Osteocyte (in vitro differentiated cells): Measurements from ENCODE around the gene CLCN3. TPM values are rescaled to one million over a fixed set of nuclear protein-coding genes. Genes with fewer than 3 reads are reported as not detected.

Experiments
- DNase-seq: peaks from one replicate; pipeline ENCODE4 v3.0.0; 2021; ENCODE audit warnings: mixed read lengths; ENCODE audit not compliant: unreplicated experiment; ENCODE audit errors: extremely low spot score
- H3K27ac Mint-ChIP-seq: one replicate; pipeline ENCODE4 v1.8.0; 2021; ENCODE audit warnings: mild to moderate bottlenecking, mixed read lengths; ENCODE audit not compliant: unreplicated experiment
- H3K27me3 Mint-ChIP-seq: one replicate; pipeline ENCODE4 v1.8.0; 2021; ENCODE audit warnings: mixed read lengths; ENCODE audit not compliant: unreplicated experiment
- H3K36me3 Mint-ChIP-seq: one replicate; pipeline ENCODE4 v1.8.0; 2021; ENCODE audit warnings: mixed read lengths; ENCODE audit not compliant: unreplicated experiment
- H3K4me1 Mint-ChIP-seq: one replicate; pipeline ENCODE4 v1.8.0; 2021; ENCODE audit warnings: mixed read lengths; ENCODE audit not compliant: unreplicated experiment
- H3K4me3 Mint-ChIP-seq: one replicate; pipeline ENCODE4 v1.8.0; 2021; ENCODE audit warnings: mild to moderate bottlenecking, moderate library complexity, mixed read lengths; ENCODE audit not compliant: unreplicated experiment
- H3K9me3 Mint-ChIP-seq: one replicate; pipeline ENCODE4 v1.8.0; 2021; ENCODE audit warnings: mixed read lengths; ENCODE audit not compliant: unreplicated experiment
- CTCF ChIP-seq: fragments of 200-600 bp; sonication (generic); IDR thresholded peaks from 2 replicates; pipeline ENCODE4 v1.5.0; 2021; ENCODE audit warnings: antibody characterized with exemption, mild to moderate bottlenecking, moderate library complexity
- total RNA-seq: library from RNA; stranded (reverse); gene quantifications from 2 replicates; pipeline ENCODE4 v1.2.1, GENCODE V29; 2021

The CLCN3 gene
- total RNA-seq, 1 donor from 2014 or later, result 38.0 TPM

DNA sequence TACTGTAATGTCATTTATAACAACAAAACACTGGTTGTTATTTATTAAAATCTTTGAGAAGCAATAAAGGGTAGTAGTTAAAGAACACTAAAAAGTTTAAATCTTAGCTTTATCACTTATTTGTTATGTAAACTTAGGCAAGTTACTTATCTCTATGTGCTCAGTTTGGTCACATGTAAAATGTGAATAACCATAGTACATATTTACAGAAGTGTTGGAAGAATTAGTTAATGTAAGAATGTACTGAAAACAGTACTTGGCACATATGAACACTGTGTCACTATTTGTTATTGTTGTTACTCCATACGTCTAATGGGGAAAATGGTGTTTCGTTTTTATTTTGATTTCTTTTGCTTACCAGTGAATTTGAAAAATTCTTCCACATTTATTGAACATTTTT, 17.1 kb upstream of the CLCN3 start:
- H3K4me1 Mint-ChIP-seq, result peaks cover 8% of the 10 kb centered on the region
- H3K9me3 Mint-ChIP-seq, result no peaks in the 10 kb centered on the region
- TF ChIP-seq CTCF, result no peak
- DNase-seq, result no peak
- no peak overlapping the region for H3K27ac Mint-ChIP-seq
- peaks cover 28% of the 10 kb centered on the region for H3K36me3 Mint-ChIP-seq
- H3K4me3 Mint-ChIP-seq, result no peak overlapping the region
- H3K27me3 Mint-ChIP-seq, result no peaks in the 10 kb centered on the region

- Mint-ChIP-seq H3K9me3 (no peaks in the 10 kb centered on the region), H3K36me3 (peaks cover 26% of the 10 kb centered on the region), H3K27me3 (no peaks in the 10 kb centered on the region), H3K4me1 (peaks cover 8% of the 10 kb centered on the region), H3K4me3 (no peak overlapping the region), H3K27ac (peak overlapping the region; percentile 61)
- DNase-seq, result no peak
- no peak for TF ChIP-seq CTCF
These were observed 16.1 kb upstream of the CLCN3 start for GRCh38 chr4:169604131-169604900.

DNA sequence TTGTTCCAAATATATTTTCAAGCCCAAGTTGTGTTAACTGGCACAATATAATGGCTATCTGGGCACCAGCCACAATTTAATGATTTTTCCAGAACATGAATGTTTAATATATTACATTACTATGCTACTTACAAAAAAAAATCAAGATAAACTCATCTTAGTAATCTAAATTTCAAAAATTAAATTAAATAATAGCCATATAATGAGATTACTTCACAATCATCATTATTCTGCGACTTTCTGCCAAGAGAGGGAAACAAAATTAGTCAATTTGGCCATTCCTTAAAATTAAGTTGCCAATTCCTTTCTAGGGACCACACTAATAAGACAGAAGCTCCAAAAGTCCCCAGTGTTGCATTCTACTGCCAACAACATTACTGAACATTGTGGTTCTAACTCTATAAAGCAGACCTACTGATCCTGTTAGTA, 15.5 kb upstream of the CLCN3 start:
- Mint-ChIP-seq H3K4me1 (peaks cover 10% of the 10 kb centered on the region), H3K36me3 (peaks cover 26% of the 10 kb centered on the region), H3K27ac (peak overlapping the region; percentile 61), H3K4me3 (no peak overlapping the region), H3K9me3 (no peaks in the 10 kb centered on the region), H3K27me3 (no peaks in the 10 kb centered on the region)
- no peak for DNase-seq
- TF ChIP-seq CTCF, result no peak

DNA sequence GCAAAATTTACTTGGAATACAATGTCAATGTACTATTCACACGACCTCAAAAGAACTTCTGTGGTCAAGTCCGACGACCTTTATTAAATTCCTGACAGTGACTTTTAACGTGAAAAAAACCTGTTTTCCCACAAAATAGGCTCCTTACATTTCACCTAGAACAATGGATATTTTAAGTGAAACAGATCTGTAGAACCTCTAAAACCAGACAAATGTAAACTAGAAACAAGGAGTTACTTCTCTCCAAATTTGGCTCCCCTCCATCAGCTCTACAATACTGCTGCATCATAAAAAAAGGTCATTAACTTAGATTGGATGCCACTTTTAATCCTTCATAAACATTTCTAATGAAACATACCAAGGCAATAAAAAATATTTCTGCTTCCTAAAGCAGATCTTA, 9.2 kb upstream of the CLCN3 start:
- Mint-ChIP-seq H3K9me3 (no peaks in the 10 kb centered on the region), H3K4me1 (peaks cover 22% of the 10 kb centered on the region), H3K27ac (peak overlapping the region; percentile 40), H3K4me3 (peak overlapping the region; percentile 96), H3K27me3 (no peaks in the 10 kb centered on the region), H3K36me3 (peaks cover 11% of the 10 kb centered on the region)
- no peak for TF ChIP-seq CTCF
- DNase-seq, result no peak

DNA sequence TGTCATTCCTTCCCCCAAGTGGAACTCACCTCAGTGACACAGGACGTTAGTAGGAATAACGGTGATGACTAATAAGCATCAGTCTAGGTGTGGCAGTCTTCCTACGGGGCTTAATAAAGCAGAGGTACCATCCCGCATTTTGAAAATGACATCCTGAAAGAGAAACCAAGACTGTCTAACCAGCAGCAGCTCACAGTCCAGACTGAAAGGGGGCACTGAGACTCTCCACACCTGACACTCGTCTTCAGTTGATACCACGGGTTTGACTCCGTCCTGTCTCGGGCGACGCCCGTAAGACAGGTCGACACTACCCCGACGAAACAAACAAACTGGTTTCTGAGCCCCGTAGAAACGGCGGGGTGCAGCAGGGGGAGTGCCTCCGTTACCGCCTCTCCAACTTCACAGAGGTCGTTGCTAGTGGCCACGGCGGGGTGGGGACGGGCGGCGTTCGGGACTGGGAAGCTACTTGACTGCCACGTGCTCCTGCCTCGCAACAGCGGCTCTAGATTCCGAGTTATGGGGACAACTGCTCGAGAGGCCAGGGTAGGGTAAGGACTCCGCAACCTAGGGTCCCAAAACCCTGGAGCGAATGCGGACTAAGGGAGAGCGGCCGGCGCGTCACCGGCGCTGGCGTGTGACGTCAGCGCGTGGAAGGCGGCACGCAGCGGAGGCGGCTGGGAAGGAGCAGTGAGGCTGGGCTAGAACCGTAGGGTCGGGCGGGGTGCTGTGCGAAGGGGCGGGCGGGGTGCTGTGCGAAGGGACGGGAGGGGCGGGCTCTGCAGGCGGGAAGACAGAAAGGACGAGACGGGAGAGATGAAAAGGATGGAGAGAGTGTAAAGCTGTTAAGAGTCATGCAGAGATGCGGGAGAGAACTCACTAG, 8.1 kb upstream of the CLCN3 start, which contains the start of gene NEK1:
Gene NEK1, minus strand, starts transcription at position 593 of the 880 bp plus-strand sequence. CDS start 9,953 bp downstream, outside the sequence.
- peak; percentile 92 for DNase-seq
- H3K27me3 Mint-ChIP-seq, result no peaks in the 10 kb centered on the region
- peak within 1 kb of the TSS; percentile 99 for H3K27ac Mint-ChIP-seq
- no peaks in the 10 kb centered on the region for H3K9me3 Mint-ChIP-seq
- H3K4me1 Mint-ChIP-seq, result peaks cover 22% of the 10 kb centered on the region
- peaks cover 4% of the 10 kb centered on the region for H3K36me3 Mint-ChIP-seq
- peak within 1 kb of the TSS; percentile 96 for H3K4me3 Mint-ChIP-seq
- no peak for TF ChIP-seq CTCF
